GM12875 (cell line): Measurements from ENCODE around the gene PTPRS.

Experiments
- H3K4me3 ChIP-seq: one replicate; pipeline ENCODE4 v1.5.1; 2011; ENCODE audit warnings: low read depth, low read length, control low read depth
- TF ChIP-seq, protein P1 (sequence below): IDR thresholded peaks from 2 replicates; pipeline ENCODE4 v1.5.1; 2011; ENCODE audit warnings: low read depth, mild to moderate bottlenecking, control low read depth, inconsistent platforms, low read length, moderate library complexity, borderline replicate concordance; ENCODE audit not compliant: insufficient read depth

Gene PTPRS

DNA sequence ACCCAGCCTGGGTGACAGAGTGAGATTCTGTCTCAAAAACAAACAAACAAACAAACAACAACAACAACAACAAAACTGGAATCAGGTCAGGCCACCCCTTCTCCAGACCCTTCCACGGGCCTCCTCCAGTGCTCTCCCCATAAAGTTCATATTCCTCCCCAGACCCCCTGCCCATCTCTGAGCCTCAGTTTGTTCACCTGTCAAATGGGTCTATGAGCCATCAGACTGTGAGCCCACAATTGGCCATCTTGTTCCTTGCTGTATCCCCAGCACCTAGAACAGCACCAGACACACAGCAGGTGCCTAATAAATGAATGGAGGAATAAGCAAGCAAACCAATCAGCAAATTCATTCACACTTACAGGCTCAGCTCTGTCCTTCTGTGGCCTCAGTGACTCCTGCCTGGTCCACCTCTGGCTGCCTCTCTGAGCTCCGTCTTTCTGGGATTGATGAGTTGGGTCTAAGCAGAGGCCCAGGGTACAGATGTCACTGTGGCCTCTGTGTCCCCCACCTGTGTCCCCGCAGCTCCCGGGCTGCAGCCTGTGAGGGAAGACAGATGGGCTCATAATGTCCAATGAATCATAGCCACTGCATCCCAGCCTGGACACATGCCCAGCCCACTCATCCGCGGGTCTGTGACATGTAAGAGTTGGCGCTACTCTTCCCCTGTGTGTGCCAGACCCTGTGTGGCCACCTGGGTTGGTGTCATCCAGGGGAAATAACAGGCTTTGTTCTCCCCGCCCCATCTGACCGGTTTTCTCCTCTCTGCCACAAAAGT lies 19.6 kb upstream of the PTPRS start:
- H3K4me3 ChIP-seq = no peak overlapping the region
- TF ChIP-seq, protein P1, sequence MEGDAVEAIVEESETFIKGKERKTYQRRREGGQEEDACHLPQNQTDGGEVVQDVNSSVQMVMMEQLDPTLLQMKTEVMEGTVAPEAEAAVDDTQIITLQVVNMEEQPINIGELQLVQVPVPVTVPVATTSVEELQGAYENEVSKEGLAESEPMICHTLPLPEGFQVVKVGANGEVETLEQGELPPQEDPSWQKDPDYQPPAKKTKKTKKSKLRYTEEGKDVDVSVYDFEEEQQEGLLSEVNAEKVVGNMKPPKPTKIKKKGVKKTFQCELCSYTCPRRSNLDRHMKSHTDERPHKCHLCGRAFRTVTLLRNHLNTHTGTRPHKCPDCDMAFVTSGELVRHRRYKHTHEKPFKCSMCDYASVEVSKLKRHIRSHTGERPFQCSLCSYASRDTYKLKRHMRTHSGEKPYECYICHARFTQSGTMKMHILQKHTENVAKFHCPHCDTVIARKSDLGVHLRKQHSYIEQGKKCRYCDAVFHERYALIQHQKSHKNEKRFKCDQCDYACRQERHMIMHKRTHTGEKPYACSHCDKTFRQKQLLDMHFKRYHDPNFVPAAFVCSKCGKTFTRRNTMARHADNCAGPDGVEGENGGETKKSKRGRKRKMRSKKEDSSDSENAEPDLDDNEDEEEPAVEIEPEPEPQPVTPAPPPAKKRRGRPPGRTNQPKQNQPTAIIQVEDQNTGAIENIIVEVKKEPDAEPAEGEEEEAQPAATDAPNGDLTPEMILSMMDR = no peak

DNA sequence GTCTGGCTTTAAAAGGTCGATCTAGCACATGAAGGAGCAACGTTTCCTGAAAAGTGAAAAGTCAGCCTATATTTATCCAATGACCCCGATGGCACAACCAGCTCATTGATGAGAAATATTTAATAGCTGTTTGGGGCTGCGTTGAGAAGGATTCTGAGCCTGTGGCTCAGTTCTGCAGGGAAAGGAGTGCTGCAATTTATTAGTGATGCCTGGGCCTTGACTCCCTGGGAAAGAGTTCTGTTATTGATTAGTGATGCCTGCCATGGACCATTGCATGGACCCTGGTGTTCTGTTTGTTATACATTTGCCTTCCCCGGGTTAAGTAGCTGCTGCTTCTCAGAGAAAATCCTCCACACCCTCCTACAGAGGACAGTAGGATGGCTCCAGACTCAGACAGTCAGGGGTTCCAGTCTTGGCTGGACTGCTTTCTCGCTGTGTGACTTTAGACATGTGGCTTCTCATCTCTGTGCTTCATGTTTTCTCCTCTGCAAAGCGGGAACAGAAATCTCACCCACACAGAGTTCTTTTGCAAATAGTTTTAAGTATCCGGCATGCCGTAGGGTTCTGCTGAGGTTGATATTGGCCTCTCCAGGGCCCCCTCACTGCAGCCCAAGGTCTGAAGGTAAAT lies 17.7 kb upstream of the PTPRS start:
- no peak overlapping the region for H3K4me3 ChIP-seq
- TF ChIP-seq, protein P1 = no peak

DNA sequence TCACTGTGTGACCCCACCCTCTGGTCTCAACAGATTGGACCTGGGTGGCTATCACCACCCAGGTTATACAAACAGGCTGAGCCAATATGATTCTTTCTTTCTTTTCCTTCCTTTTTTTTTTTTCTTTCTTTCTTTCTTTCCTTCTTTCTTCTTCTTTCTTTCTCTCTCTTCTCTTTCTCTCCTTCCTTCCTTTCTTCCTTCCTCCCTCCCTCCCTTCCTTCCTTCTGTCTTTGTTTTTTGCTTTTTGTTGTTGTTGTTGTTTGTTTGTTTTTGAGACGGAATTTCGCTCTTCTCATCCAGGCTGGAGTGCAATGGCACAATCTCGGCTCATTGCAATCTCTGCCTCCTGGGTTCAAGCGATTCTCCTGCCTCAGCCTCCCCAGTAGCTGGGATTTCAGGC lies 17.0 kb upstream of the PTPRS start:
- no peak overlapping the region for H3K4me3 ChIP-seq
- TF ChIP-seq, protein P1 = no peak

DNA sequence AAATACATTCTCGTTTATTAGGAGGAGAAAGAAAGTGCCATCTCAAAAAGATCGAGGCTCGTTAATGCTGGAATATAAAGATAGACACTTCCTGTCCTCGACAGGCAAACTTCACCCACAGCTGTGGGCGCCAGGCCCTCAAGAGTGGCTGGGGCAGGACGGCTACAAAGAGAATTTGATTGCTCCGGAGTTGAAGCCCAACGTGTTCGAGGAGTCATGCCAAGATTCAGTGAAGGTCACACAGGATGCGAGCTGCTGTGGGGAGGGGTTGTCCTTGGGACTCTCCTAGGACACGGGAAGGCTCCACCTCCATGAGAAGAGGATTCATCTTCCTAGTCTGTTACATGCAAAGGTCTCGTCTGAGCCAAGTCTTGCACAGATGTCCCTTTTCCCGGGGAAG lies 16.3 kb upstream of the PTPRS start:
- no peak overlapping the region for H3K4me3 ChIP-seq
- TF ChIP-seq, protein P1 = no peak

DNA sequence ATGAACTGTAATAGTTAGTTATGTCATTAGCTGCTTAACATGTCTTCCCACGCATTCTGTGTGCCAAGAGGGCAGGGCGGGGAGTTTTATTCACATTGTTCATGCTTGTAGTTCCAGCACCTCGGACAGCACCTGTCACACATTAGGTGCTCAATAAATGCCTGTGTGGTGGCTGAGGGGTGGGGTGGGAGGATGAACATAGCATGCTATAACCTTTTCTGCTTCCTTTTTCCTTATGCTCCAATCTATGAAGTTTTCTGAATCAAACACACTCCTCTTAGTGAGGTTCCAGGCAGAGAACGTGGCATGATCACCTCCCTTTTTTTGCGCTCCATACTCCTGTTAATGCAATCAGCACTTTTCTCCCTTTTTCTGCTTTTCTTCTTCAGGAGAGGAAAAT lies 15.8 kb upstream of the PTPRS start:
- no peak overlapping the region for H3K4me3 ChIP-seq
- TF ChIP-seq, protein P1 = no peak

DNA sequence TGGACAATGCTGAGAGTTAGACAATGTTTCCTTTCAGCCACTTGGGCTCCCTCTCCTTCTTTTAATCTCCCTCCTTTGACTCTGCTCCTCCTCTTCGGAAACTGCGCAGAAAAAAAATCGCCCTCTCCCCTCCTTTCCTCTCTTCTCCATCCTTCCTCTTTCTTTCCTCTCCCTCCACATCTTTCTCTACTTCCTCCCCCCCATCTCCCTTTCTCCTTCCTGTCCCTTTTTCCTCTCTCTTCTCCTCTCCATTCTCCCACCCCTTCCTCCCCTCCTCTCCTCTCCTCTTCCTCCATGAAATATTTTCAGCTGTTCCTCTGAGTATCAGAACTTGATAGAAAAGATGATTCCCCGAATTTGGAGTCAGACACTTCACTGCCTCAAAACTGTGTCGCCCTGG lies 15.1 kb upstream of the PTPRS start:
- no peak overlapping the region for H3K4me3 ChIP-seq
- TF ChIP-seq, protein P1 = no peak

DNA sequence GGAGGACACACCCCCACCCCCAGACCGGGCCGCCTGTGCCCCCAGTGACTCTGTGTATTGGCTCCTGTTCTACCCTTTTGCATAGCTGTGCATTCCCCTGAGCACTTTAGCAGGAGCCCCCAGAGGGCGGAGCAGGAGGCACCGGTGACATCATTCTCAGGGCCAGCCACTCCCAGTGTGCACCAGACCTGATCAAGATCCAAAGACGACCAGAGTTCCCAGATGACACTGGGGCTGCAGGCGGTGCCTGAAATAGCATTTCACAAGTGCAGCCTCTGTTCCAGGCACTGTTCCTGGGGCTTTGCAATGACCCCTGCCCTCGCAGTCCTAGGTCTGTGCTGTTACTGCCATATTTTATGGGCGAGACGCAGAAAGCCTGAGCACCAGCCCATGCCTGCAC lies 14.5 kb upstream of the PTPRS start:
- TF ChIP-seq, protein P1 = no peak
- no peak overlapping the region for H3K4me3 ChIP-seq
